Measurements from ENCODE around the gene SS18L1.
"Not testable (repeated sequence)": the region's sequence is repeated elsewhere in the genome, so short reads cannot be mapped to it uniquely, and the experiment has no call there.

SS18L1 gene

DNA sequence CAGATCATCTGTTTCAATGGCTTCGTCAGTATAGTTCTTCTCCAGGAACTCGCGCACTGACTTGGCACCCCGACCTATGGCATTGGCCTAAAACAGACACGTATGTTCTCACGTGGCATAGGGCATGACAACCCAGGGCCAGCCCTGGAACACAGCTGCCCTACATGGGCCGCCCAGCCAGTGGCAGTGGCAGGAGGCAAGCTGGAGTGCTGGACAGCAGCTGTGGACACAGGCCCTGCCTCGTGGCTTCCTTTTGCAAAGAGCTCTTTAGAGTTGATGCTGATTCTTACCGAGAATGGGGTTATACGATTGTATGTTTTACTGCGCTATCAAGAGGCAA lies 5.4 kb upstream of the SS18L1 start:
- no peak for DNase-seq

DNA sequence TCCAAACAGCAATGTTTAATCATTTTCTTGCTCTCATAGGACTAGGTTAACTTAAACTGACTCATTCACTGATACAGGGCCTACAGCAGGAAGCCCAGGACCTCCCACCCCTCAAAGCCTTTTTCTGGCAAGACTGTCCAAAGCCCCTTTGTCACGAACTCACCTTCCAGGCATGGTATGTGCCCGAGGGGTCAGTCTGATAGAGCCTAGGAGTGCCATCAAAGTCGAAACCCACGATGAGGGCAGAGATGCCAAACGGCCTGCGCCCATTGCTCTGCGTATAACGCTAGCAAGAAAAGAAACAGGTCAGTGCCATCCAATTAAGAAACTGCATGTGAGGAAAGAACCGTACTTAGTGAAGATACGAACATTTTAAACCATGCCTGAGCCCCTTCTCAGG lies 4.7 kb upstream of the SS18L1 start:
- DNase-seq: no peak

DNA sequence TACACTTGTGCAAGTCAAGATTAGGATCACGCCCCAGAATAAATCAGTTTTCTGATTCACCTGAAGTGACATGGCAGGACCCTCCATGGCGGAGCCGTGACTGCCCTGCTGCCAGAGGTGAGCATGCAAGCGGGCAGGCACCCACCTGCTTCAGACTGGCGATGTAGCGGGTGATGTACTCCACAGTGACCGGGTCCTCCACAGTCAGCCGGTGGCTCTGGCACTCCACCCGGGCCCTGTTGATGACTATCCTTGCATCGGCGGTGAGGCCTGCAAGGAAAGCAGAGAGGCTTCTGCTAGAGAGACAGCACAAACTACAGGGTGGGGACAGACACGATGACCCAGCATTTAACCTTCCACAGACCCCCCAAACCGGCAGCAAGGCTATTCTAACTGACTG lies 3.9 kb upstream of the SS18L1 start:
- no peak for DNase-seq

DNA sequence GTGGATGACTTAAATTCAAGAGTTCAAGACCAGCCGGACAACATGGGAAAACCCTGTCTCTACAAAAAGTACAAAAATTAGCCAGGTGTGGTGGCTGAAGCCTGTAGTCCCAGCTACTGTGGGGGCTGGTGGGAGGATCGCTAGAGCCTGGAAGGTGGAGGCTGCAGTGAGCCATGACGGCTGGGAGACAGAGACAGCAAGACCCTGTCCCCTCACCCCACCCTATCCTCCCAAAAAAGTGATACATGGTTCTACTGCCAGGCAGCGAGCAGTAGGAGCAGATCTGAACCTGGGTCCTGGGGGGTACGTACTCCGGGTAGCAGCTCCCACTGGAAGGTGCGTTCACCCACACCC lies 2.5 kb upstream of the SS18L1 start:
- no peak for DNase-seq

DNA sequence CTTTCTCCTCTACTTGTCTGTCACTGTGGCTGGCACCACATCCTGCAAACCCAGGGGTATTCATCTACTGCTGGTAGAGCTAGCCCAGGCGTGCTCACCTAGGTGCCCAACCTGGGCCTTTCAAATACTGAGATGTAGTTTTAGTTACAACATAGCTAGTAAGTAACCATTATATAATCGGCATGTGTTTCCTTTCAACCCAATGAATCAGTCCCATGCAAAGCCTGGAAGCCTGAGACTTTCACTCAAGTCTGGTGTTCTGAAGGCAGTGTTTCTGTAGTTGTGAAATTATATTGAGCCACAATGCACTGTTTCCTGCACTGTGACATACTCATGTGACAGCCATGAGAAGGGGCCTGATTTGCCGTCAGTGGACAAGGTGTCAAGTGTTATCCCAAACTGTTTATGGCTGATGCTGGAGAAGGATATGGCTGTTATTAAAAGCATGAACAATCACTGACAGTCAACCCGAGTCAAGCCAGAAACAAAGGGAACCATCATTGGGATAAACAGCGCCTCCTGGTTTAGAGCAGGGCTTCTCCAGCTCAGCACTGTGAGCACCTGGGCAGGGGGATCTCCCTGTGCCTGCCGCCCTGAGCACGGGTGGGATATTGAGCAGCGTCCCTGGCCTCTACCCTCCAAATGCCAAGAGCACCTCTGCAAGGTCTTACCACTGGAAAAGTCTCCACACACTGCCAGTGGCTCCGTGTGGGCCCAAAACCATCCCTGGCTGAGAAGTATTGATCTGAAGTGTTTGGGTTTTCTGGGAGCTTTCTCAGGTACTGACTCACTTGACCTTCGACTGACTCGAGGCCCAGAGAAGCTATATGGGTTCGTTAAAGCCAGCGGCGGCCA lies 1.9 kb upstream of the SS18L1 start:
- DNase-seq: no peak

DNA sequence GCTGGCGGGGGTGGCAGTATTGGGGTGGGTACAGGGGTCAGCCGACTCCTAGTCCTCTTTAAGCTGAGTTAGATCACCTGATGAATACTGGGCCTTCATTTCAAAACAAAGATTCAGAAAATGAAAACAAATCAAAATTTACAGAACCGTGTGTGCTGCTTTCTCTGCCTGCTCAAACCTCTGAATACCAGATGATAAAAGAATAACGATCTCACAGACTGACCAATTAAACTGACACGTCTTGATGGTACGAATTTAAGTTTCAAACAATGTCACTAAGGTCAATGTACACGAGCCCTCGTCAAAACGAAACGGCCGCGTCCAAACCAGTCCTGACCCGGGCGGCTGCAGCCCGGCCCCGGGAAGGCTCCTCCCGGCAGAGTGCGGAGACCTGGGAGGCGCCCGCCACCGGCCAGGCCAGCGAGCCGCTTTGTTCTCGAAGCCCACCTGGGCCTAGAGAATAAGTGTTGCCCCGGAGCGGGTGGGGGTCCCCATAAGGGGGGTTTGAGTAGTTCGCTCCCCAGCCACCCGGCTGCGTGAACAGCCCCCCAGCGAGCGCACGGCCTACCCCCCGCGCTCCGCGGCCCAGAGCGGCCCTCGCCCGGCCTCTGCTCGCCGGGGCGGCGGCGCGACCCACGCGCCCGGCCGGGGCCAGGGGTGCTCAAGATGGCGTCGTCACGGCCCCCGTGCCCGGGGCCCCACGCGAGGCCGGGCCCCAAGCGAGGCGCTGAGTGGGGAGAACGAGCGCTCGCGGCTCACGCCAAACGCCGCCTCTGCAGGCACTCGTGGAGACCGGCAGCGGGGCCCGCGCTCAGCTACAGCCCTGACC lies 1.1 kb upstream of the SS18L1 start:
- no peak for DNase-seq

DNA sequence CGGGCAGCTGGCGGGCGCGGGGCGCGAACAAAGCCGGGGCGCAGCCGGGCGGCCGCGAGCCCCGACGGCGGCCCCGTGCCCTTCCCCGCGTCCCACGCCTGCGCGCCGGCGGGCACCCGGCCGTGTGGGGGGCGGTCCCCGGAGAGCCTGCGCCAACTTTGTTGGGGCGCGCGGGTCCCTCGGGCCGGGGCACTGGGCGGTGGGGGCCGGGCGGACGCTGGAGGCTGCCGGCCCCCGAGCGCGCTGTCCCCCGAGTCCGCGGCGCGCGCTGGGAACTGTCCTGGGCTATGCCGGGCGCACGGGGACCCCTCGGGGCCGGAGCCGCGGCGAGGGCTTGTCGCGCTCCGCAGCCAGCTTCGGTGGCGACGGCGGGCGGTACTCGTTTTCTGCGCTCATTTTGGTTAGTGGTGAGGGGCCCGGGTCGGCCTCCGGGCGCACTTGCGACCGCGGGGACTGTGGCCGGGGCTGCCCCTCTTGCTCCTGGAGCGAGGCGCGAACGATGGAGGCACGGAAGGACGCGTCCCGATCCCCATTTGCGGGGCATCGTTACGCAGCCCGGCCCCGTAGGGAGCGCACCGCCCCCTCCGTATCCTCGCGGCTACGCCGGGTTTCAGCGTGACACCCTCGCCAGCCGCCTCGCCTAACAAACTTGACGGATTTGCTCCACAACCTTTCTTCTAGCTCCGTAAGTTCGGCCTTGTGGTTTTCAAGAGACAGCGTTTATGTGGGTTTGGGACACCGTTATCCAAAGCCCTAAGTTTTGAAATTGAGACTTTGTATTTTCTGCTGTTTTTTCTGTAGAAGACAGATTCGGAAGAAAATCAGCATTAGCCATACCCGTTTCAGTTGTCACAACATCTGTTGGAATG lies 622 bp downstream of the SS18L1 start:
- DNase-seq: peak in 1 of 2 experiments; percentile 61

DNA sequence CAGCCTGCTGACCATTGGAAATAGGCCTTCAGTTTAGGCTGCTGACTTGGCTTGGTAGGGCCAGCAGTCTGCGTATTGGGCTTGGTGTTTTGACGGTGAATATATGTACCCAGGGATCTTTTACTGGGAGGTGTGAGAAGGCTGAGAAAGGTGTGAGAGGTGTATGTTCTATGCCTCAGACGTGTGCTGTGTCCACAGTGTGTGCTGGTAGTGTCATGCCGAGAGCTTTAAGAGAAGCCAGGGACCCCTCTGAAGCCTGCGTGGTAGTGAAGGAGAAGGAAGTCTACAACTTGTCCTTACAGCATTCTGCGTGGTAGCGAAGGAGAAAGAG lies 2.1 kb downstream of the SS18L1 start:
- no peak for DNase-seq

DNA sequence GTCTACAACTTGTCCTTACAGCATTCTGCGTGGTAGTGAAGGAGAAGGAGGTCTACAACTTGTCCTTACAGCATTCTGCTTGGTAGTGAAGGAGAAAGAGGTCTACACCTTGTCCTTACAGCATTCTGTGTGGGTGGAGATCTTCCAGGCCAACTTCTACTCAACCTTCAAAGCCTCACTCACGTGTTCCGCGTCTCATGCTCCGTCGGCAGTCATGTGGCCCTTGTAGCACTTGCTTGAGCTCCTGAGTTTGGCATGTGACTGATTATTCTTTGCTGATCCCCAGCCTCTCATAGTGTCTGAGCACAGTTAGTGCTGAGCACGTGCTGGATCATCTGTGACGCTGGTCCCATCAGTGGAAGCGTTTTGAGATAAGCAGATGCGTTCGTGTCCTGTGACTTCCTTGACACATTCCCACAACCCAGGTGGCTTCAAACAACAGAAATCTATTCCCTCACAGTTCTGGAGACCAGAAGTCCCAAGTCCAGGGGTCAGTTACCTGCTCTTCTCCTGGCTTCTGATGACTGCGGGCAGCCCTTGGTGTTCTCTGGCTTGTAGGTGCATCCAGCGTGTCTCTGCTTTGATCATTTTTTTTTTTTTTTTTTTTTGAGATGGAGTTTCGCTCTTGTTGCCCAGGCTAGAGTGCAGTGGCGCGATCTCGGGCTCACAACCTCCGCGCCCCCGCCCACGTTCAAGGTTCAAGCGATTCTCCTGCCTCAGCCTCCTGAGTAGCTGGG lies 2.6 kb downstream of the SS18L1 start:
- no peak for DNase-seq

DNA sequence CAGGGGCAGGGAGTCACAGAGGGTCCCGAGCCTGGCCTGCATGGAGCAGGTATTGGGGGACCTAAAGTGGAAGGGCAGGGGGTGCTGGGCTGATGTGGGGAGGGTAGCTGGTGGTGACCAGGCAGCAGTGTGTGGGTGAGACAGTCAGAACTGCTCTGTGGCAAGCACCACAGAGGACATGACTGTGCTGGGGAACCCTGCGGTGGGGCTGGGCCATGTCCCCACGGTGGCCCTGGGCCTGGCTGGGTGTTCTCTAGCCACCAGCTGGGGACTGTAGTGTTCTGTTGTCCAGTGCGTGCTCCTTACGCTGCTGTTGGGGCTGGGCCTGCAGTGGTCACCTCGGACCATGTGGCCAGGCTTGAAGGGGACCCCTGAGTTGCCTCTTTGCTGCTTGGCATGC lies 3.6 kb downstream of the SS18L1 start:
- no peak for DNase-seq

DNA sequence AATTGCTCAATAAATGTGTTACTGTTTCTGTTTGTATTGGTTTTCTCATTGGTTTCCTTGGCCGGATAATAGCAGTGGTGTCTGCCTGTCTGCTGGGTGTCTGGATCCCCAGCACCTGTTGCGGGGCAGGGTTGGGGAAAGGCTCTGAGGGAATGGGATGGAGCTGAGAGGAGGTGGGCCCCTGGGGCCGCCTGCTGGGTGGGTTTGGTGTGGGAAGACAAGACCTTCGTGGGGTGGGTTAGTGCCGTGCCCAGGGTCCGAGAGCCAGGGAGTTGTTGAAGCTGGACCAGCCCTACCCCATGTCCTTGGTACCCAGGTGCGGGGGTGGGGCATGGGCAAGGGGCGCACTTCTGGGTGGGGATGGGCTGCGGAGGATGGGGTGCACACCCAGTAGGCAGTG lies 4.0 kb downstream of the SS18L1 start:
- no peak for DNase-seq

DNA sequence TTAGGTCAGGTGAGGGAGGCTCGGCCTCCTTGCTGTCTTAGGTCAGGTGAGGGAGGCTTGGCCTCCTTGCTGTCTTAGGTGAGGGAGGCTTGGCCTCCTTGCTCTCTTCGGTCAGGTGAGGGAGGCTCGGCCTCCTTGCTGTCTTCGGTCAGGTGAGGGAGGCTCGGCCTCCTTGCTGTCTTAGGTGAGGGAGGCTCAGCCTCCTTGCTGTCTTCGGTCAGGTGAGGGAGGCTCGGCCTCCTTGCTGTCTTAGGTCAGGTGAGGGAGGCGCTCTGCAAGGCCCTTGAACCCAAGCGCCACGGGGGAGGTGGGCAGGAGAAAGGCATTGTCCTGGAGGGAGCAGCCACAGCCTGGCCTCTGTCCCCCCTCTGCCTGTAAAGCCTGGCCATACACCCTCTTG lies 4.8 kb downstream of the SS18L1 start:
- DNase-seq: not testable (repeated sequence)

DNA sequence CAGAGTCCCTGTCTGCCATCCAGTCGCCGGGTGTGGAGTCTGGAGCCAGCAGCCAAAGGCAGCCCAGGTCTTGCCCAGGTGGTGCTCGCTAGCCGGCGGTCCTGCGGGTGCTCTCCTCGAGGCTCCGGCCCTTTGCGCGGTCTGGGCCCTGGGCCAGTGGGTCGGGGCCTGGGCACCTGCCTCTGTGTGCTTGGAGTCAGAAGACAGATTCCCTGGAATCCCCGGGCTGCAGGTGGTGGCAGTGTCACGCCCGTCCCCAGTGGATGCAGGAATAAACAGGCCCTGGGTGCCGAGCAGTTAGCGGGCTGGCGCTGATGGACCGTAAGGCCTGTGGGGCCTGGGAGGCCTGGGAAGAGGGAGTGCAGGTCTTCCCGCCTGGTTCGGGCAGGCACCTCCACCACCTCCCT lies 5.3 kb downstream of the SS18L1 start:
- no peak for DNase-seq

DNA sequence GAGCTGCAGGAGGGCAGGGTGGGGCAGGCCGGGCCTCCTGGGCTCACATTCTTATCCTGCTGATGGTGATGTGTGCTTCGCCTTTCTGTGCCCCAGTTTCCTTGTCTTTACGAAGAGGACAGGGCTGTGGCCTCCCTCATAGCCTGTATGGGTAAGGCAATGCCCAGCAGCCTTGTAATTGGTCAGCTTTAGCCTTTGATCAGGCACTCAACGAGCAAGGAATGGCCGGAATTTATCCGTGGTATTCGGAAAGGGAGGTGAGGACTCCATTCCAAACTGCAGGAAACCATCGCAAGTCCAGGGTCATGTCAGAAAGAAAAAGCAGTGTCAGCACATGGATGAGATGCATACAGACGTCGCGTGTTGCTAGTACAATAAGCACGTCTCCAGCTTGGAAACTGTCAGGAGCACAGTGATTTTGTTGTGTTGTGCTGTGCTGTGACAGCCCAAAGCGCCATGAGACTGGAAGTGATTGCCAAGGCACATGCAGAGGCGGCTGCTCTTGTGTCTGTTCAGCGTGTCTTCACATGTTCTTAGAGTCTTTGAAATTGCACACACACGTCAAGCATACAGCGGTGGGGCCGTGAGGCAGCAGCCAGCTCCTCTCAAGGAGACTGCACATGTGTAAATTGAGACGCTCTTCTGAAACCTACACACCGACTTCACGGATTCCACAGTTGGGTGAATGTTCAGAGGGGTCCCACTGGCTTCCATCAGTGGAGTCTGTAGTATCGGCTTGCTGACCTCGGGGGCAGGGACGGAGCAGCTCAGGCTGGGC lies 6.2 kb downstream of the SS18L1 start:
- DNase-seq: no peak

DNA sequence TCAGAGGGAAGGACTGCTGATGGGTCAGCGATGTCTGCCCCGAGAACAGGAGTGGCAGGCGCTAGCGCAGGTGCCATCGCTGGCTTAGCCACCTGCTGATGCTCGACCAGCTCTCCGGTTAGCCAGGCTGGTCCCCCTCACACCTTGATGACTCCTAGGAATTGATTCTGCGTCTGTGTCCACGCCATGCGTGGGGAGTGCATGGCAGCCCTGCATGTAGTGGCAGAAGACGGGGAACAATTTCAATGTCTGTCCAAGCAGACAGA lies 6.7 kb downstream of the SS18L1 start:
- DNase-seq: no peak

DNA sequence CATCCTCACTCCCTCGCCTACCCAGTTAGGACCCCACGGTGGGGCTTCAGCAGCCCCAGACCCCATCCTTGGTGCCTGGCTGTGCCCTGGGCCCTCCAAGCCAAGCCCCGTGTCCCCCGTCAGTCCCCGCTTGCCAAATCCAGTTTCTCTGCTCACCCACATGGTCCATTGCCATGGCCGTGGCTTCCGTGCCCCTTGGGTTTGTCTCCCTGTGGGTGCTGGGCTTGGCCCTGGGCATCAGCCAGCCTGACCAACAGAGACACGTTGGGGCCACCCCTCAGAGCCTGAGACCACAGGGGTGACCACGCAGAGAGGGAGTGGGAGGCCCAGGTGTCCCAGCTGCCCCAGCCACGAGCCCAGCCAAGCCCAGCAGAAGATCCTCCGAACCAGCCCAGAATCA lies 7.7 kb downstream of the SS18L1 start:
- DNase-seq: no peak

DNA sequence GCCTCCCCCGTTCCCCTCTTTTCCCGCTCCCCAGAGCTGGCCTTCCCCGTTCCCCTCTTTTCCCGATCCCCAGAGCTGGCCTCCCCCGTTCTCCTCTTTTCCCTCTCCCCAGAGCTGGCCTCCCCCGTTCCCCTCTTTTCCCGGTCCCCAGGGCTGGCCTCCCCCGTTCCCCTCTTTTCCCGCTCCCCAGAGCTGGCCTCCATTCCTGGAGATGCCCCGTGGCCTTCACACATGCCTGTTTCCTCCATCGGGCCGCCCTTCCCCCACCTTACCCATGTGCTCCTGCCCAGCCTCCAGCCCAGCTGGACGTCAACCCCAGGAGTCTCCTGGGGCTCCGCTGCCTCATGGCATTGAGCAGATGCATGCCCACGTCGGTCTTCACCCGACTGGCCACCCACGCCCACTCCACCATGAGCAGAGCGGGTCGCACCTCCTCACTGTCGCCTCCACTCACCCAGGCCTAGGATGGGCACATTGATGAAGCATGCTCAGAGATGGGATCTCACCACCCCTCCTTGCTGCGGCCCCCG lies 8.3 kb downstream of the SS18L1 start:
- no peak for DNase-seq

DNA sequence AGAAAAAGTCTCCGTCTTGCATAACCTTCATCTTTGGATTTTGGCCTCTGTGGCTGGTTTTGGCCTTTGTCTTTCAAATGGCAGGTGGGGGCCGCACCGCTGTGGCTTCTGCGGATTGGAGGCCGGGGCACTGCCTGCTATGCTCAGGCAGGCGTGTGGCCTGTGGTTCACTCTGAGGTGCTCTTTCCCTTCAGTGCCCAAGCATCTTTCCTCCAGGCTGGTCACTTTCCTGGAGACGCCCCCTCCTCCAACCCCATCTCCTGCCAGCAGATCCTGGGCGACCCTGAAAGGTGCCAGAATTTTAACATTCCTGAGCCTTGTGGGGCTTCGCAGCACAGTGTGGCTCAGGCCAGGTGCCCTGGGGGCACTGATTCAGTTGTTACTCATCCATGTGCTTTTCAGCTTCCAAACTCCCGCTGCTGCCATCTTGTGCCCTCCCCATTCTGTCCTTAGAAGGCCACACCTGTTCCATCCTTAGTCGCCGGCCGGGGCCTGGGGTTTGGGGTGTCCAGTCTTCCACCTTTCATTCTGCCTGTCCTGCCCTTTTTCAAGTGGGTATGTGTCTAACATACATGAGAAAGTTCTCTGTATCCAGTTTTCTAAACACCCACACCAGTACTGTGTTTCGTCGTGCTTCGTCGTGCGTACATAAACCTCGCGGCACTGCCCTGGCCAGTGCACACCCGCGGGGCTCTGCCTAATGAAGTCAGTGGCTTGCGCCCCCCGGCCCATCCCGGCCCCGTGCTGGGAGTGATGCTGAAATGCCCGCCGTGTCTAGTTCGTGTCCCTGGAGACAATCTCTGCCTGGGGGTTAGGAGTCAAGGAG lies 12.1 kb downstream of the SS18L1 start:
- DNase-seq: no peak

DNA sequence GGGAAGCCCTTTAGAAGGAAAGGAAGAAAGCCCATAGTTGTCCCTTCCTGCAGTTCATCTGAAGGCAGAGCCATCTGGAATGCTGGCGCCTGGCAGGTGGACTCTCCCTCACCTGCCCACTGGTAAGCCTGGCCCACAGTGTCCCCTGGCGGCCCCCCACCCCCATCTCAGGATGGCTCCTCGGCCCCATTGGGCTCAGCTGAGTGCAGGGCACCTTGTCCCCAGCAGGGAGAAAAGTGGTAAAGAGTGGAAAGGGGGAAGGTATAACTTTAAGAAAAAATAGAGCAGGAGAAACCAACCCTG lies 12.6 kb downstream of the SS18L1 start:
- DNase-seq: no peak

DNA sequence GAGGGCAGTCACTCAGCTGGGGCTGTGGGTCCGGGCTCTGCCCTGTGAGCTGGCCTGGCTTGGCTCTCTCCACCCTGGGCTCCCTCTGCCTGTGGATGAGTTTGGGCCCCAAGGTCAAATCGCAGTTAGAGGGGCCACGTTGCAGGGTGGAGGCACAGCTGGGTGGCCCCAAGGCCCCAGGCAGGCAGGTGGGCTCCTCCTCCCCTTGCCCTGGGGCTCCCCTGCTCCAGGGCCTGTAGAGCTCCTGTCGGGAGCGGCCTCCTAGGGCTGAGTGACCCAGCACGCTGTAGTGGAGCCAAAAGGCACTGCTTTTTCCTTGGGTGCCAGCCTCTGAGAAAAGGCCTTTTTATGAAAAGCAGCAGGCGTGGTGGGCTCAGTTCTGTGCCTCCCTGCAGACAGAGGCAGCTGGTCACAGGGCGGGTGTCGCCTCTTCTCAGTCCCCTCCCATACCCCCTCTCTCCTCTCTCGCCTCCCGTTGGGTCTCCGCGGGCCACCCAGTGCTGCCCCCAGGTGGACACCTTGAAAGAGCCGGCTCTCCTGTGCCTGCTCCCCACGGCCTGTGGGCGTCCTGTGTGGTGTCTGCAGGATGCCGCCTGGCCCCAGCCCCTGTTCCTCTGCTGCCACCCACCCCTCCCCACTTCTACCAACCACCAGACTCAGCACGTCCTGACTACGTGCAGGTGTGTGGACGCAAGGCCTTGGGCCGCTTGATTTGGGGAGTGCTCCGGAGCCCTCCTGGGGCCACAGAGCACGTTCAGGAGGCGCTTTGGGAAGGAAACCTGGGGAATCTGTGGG lies 13.2 kb downstream of the SS18L1 start:
- peak; percentile 23 to 38 for DNase-seq

Data from NCI-H2081 (cell line).